C1 segment of cervical spinal cord (tissue), 14 donors: Measurements from ENCODE around the gene OGT.
A peak's percentile ranks its signal among the peaks of the same experiment; 100 is the strongest.

Experiments
- DNase-seq, 14 donors: peaks; one replicate each; lab custom pipeline; 2025; lab: John Stamatoyannopoulos, UW

OGT gene

GRCh38 chrX:71622032-71622575 is 89.2 kb downstream of the OGT start:
- DNase-seq: no peak

GRCh38 chrX:71622576-71623450 is 89.9 kb downstream of the OGT start:
- DNase-seq: peak in 12 of 14 donors; percentile 2 to 77 (median 18)

GRCh38 chrX:71623714-71624113 is 90.8 kb downstream of the OGT start:
- DNase-seq: no peak

GRCh38 chrX:71625471-71625870 is 92.6 kb downstream of the OGT start:
- no peak for DNase-seq
